Calu3 (cell line): ENCODE results near the gene HARS1. TPM values are rescaled to one million over a fixed set of nuclear protein-coding genes. Genes with fewer than 3 reads are reported as not detected.
"Not testable (repeated sequence)": the region's sequence is repeated elsewhere in the genome, so short reads cannot be mapped to it uniquely, and the experiment has no call there.

Source experiments
- BruUV-seq: library from RNA; stranded (reverse); fragments of 400-500 nt; replicated peaks from 2 replicates; lab custom pipeline; 2021; lab: Mats Ljungman, UMichigan
- CTCF ChIA-PET: fragments of 300-600 bp; sonication (Branson Sonifier 250); formaldehyde crosslinking; loops from one replicate; lab custom pipeline; 2022; ENCODE audit warnings: antibody characterized with exemption; lab: Charles Lee
- DNase-seq: peaks from one replicate; pipeline ENCODE4 v3.0.0; 2022
- H3K27ac Mint-ChIP-seq: one replicate; pipeline ENCODE4 v1.8.0; 2022; ENCODE audit warnings: mixed read lengths; ENCODE audit not compliant: unreplicated experiment
- H3K27me3 Mint-ChIP-seq: one replicate; pipeline ENCODE4 v1.8.0; 2022; ENCODE audit warnings: mixed read lengths; ENCODE audit not compliant: unreplicated experiment
- H3K36me3 Mint-ChIP-seq: one replicate; pipeline ENCODE4 v1.8.0; 2022; ENCODE audit warnings: mild to moderate bottlenecking, moderate library complexity, mixed read lengths; ENCODE audit not compliant: insufficient read depth, unreplicated experiment
- H3K4me1 Mint-ChIP-seq: one replicate; pipeline ENCODE4 v1.8.0; 2022; ENCODE audit warnings: mild to moderate bottlenecking, low read depth, mixed read lengths; ENCODE audit not compliant: unreplicated experiment
- H3K4me3 Mint-ChIP-seq: one replicate; pipeline ENCODE4 v1.8.0; 2022; ENCODE audit warnings: mild to moderate bottlenecking, low read depth, moderate library complexity, mixed read lengths; ENCODE audit not compliant: unreplicated experiment
- H3K9me3 Mint-ChIP-seq: one replicate; pipeline ENCODE4 v1.8.0; 2022; ENCODE audit warnings: low read depth, mixed read lengths; ENCODE audit not compliant: unreplicated experiment
- intact Hi-C: fragments of 100-400 bp; cut with micrococcal nuclease; formaldehyde crosslinking; loops from one replicate; pipeline ENCODE4 v1.10.0; 2022; ENCODE audit not compliant: unreplicated experiment
- total RNA-seq: library from RNA; stranded (reverse); gene quantifications from 2 replicates; pipeline ENCODE4 v1.2.3, GENCODE V29; 2022
- TF ChIP-seq, protein P1 (sequence below): fragments of 200-600 bp; IDR thresholded peaks from one replicate; pipeline ENCODE4 v1.8.0; 2022; ENCODE audit warnings: antibody characterized with exemption; ENCODE audit not compliant: unreplicated experiment

HARS1 gene
- total RNA-seq, 1 experiment from 2014 or later, result 79.9 TPM

DNA sequence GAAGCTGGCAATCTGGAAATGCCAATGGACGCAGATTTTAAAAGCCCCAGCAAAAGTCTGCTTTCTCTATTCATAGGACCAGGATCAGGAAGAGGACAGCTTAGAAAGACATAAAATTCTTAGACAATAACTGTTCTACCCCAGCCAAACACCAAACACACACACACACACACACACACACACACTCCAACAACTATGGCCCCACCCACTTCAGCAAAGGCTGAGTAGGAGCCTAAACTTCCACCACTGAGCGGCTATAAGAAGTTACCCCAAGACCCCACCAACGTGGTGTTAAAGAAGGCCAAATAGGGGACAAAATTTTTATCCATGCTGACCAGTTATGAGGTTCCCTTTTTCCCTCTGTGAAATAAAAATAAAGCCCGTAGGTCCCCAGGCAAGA is 41.9 kb upstream of the HARS1 start:
- intact Hi-C loops, result no loop called here
- BruUV-seq, result no TSS peak
- CTCF ChIA-PET, result interaction anchor here (0.6 kb wide), 1 partner anchor 475 kb away, joined by 3 read pairs; no protein-coding TSS in a partner anchor

DNA sequence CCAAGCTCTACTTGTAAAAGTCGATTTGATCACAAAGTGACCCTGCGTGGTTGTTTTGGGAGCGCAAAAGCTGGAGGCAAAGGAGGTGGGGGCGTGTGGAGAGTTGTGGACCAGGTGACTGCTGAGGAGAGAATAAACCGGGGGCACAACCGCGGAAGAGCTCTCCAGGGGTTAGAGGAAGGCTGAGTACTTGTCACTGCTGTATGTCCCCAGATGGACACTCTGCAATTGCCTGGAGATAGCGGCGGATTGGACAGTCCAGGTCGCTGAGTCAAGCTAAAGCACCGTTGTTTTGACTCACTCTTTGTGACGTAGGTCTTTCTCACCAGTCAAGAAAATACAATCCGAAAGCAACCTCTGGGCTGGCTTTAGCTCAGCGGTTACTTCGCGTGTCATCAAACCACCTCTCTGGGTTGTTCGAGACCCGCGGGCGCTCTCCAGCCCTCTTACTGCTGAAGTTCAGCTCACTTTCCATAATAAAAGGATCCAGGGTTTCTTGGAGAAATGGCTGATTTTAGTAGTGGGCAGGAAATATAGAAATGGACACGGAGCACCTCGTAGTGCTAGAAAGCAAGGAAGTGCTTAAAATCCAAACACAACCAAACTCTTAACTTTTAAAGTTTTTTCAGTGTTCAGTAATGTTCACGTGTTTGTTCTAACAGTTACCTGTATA is 34.8 kb upstream of the HARS1 start:
- no peaks in the 10 kb centered on the region for H3K27me3 Mint-ChIP-seq
- CTCF ChIA-PET, result interaction anchor here (0.6 to 1.1 kb wide), 4 partner anchors 22 to 838 kb away, joined by 3 read pairs; partner anchors contain the start of genes IK, NDUFA2 and PCDHA1
- H3K36me3 Mint-ChIP-seq, result peaks cover 16% of the 10 kb centered on the region
- TF ChIP-seq, protein P1, sequence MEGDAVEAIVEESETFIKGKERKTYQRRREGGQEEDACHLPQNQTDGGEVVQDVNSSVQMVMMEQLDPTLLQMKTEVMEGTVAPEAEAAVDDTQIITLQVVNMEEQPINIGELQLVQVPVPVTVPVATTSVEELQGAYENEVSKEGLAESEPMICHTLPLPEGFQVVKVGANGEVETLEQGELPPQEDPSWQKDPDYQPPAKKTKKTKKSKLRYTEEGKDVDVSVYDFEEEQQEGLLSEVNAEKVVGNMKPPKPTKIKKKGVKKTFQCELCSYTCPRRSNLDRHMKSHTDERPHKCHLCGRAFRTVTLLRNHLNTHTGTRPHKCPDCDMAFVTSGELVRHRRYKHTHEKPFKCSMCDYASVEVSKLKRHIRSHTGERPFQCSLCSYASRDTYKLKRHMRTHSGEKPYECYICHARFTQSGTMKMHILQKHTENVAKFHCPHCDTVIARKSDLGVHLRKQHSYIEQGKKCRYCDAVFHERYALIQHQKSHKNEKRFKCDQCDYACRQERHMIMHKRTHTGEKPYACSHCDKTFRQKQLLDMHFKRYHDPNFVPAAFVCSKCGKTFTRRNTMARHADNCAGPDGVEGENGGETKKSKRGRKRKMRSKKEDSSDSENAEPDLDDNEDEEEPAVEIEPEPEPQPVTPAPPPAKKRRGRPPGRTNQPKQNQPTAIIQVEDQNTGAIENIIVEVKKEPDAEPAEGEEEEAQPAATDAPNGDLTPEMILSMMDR, result no peak
- DNase-seq, result peak; percentile 89
- peak overlapping the region; percentile 68 for H3K4me3 Mint-ChIP-seq
- intact Hi-C loops, result loop anchor here (1.0 to 10.0 kb wide), 2 partner anchors 151 to 315 kb away; no protein-coding TSS in a partner anchor
- peaks cover 16% of the 10 kb centered on the region for H3K4me1 Mint-ChIP-seq
- H3K9me3 Mint-ChIP-seq, result peaks cover 2% of the 10 kb centered on the region
- peak overlapping the region; percentile 99 for H3K27ac Mint-ChIP-seq
- no TSS peak for BruUV-seq

More for the DNA sequence above, 41.9 kb upstream of the HARS1 start:
- Mint-ChIP-seq H3K4me3 (no peak overlapping the region), H3K4me1 (no peaks in the 10 kb centered on the region), H3K27ac (no peak overlapping the region), H3K9me3 (peaks cover 3% of the 10 kb centered on the region), H3K27me3 (peaks cover 24% of the 10 kb centered on the region), H3K36me3 (no peaks in the 10 kb centered on the region)
- DNase-seq, result no peak
- TF ChIP-seq, protein P1, result no peak

DNA sequence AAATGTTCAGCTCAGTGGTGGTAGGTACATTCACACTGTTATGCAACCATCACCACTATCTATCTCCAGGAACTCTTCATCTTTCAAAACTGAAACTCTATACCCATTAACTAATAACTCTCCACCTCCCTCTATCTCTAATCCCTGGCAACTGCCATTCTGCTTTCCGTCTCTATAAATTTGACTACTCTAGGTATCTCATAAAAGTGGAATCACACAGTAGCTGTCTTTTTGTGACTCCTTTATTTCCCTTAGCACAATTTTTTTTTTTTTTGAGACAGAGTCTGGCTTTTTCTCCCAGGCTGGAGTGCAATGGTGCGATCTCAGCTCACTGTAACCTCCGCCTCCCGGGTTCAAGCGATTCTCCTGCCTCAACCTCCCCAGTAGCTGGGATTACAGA is 30.2 kb upstream of the HARS1 start:
- H3K36me3 Mint-ChIP-seq, result peaks cover 36% of the 10 kb centered on the region
- H3K27me3 Mint-ChIP-seq, CTCF ChIA-PET, DNase-seq, H3K4me3 Mint-ChIP-seq, H3K9me3 Mint-ChIP-seq, H3K27ac Mint-ChIP-seq, BruUV-seq: not testable (repeated sequence)
- H3K4me1 Mint-ChIP-seq, result peaks cover 35% of the 10 kb centered on the region
- intact Hi-C loops, result loop anchor here (5.0 to 10.0 kb wide), 2 partner anchors 147 to 359 kb away; partner anchors contain the start of gene SLC4A9

DNA sequence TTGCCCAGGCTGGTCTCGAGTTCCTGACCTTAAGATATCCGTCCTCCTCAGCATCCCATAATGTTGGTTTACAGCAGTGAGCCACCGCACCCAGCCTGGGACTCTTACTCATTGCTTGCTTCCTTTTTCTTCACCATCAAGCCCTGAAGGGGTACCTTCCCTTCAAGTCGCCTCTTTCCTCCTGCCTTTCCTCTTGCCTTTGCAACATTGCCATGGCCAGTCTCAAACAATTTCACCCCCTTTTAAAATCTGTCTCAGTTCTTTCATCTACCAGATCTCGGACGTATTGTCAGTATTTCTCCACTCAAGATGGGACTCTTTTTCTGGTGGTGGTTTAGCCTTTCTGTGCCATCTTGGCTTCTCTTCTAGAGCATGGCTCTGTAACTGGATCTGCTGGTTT is 29.6 kb upstream of the HARS1 start:
- not testable (repeated sequence) for DNase-seq, H3K9me3 Mint-ChIP-seq, H3K27me3 Mint-ChIP-seq, H3K27ac Mint-ChIP-seq, BruUV-seq
- CTCF ChIA-PET, result interaction anchor here (0.7 to 2.3 kb wide), 4 partner anchors 10 to 374 kb away, joined by 3 to 25 read pairs (median 4); partner anchors contain the start of gene HBEGF
- intact Hi-C loops, result loop anchor here (1.0 to 10.0 kb wide), 3 partner anchors 20 to 358 kb away; partner anchors contain the start of genes SLC4A9 and ZMAT2
- H3K36me3 Mint-ChIP-seq, result peaks cover 30% of the 10 kb centered on the region
- peak overlapping the region; percentile 84 for H3K4me3 Mint-ChIP-seq
- H3K4me1 Mint-ChIP-seq, result peaks cover 31% of the 10 kb centered on the region

DNA sequence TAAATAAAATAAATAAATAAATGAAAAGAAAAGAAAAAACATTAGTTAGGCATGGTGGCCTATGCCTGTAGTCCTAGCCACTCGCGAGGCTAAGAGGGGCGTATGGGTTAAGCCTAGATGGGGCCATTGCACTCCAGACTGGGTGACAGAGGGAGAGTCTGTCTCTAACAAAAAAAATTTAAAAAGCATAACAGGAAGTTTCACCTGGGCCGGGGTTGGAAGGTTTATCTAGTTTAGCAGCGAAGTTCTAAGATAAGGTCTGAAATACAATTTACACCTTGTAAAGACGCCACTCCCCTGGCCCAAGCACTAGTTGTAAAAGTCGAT is 27.1 kb upstream of the HARS1 start:
- intact Hi-C loops, result loop anchor here (2.0 to 10.0 kb wide), 4 partner anchors 53 to 847 kb away; partner anchors contain the start of genes SRA1 and WDR55
- peaks cover 24% of the 10 kb centered on the region for H3K36me3 Mint-ChIP-seq
- H3K4me1 Mint-ChIP-seq, result peaks cover 27% of the 10 kb centered on the region
- peak overlapping the region; percentile 99 for H3K27ac Mint-ChIP-seq
- H3K4me3 Mint-ChIP-seq, result peak overlapping the region; percentile 84
- H3K27me3 Mint-ChIP-seq, result no peaks in the 10 kb centered on the region
- no peak for DNase-seq
- H3K9me3 Mint-ChIP-seq, result no peaks in the 10 kb centered on the region
- TF ChIP-seq, protein P1, result no peak
- CTCF ChIA-PET, result interaction anchor here (0.6 to 2.3 kb wide), 13 partner anchors 7 to 901 kb away, joined by 3 to 25 read pairs (median 4); partner anchors contain the start of genes DIAPH1, EIF4EBP3, HARS1 and HARS2
- TSS peak; percentile 89 for BruUV-seq

DNA sequence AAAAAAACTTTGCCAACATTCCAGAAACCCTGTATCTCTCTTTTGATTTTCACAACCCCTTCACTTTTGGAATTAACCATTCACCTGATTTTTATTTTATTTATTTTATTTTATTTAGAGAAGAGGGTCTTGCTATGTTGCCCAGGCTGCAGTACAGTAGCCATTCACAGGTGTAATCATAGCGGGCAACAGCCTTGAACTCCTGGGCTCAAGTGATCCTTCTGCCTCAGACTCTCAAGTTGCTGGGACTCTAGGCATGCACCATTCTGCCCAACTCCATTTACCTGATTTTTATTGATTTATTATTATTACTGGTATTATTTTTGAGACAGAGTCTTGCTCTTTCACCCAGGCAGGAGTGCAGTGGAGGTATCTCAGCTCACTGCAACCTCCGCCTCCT is 25.1 kb upstream of the HARS1 start:
- H3K36me3 Mint-ChIP-seq, result peaks cover 33% of the 10 kb centered on the region
- H3K27me3 Mint-ChIP-seq, H3K4me3 Mint-ChIP-seq, CTCF ChIA-PET, BruUV-seq, DNase-seq, H3K27ac Mint-ChIP-seq, H3K9me3 Mint-ChIP-seq: not testable (repeated sequence)
- intact Hi-C loops, result loop anchor here (5.0 to 10.0 kb wide), 3 partner anchors 161 to 849 kb away; partner anchors contain the start of gene SRA1
- peaks cover 33% of the 10 kb centered on the region for H3K4me1 Mint-ChIP-seq
